SHP77 treated with DMSO at 0.1 percent for 48 hours (cell line): ENCODE data around the gene CDK17.

Source experiments
- DNase-seq: peaks from one replicate; lab custom pipeline; 2025; lab: John Stamatoyannopoulos, UW

Gene CDK17

DNA sequence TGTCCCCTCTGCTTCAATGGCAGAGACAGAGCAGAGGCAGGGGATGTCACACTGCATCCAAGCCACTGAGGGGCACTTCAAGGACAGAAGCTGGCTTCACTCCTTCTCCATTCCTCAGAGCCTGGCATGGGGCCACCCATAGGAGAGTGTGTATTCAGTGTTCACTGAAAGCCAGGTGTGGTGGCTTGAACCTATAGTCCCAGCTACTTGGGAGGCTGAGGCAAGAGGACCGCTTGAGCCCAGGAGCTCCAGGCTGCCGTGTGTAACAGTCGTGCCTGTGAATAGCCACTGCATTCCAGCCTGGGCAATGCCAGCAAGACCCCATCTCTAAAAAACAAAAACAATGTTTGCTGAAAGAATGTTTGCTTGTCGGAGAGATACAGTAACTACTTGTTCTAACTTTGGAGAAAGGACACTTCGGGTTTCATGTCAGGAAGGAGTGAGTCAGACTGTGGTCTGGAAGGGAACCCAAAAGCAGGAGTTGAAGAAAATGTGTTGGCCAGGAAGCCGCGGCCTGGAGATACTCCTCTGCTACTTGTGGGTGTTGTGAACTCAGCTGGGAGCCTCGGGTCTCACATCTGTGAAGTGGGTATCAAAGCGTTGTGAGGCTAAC, 162.7 kb downstream of the CDK17 start:
- no peak for DNase-seq

DNA sequence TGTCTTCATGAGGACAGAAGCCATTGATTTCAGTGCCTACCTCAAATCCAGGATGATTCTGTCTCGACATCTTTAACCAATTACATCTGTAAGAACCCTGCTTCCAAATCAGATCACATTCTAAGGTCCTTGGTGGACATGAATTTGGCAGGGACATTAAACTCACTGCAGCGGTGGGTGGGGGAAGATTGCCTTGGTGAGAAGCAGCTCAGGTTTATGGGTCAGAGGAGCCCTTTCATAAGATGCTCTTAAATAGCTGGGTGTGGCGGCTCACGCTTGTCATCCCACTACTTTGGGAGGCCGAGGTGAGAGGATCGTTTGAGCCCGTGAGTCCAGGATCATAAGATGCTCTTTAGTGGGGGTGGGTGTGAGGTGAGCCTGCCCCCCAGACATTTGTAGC, 163.2 kb downstream of the CDK17 start:
- DNase-seq = no peak

DNA sequence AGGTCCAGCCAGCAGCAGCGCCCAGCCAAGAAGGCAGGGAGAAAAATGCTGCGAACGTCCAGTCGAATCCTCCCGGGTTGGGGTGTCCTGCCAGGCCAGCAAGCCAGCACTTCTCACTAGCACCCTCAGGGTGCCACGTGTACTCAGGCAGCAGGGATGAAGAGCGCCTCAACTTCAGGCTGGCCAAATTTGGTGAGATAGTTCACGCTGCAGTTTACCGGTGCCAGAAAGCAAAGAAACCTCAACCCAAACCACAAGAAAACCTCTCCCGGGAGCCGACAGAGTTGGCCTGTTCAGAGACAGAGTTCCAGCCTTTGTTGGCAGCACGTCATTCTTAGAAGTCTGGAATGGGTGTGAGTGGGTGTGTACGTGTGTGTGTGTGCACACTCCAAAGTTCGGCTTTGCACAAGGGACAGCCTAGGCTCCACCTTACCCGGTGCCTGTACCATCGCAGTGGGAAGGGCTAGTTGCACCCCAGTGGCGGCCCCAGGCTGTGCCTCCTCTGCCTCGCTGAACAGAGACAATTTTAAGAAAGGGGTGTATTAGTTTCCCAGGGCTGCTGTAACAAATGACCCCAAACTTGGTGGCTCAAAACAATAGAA, 163.9 kb downstream of the CDK17 start:
- no peak for DNase-seq

DNA sequence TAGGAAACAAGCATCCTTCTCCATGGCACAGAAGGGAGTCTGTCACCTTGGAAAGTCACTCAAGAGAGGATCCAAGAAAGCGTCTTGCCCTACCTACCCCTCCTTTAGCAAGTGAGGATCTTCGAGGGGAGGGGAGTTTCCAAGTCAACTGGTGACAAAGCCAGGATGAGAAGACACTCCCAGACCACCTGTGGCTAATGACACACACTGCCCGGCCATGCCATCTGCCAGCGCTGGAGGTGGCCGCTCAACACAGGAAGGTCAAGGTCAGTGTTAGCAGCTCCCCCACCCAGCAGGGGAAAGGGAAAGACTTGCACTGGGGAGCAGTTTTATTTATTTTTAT, 164.8 kb downstream of the CDK17 start:
- DNase-seq = no peak

DNA sequence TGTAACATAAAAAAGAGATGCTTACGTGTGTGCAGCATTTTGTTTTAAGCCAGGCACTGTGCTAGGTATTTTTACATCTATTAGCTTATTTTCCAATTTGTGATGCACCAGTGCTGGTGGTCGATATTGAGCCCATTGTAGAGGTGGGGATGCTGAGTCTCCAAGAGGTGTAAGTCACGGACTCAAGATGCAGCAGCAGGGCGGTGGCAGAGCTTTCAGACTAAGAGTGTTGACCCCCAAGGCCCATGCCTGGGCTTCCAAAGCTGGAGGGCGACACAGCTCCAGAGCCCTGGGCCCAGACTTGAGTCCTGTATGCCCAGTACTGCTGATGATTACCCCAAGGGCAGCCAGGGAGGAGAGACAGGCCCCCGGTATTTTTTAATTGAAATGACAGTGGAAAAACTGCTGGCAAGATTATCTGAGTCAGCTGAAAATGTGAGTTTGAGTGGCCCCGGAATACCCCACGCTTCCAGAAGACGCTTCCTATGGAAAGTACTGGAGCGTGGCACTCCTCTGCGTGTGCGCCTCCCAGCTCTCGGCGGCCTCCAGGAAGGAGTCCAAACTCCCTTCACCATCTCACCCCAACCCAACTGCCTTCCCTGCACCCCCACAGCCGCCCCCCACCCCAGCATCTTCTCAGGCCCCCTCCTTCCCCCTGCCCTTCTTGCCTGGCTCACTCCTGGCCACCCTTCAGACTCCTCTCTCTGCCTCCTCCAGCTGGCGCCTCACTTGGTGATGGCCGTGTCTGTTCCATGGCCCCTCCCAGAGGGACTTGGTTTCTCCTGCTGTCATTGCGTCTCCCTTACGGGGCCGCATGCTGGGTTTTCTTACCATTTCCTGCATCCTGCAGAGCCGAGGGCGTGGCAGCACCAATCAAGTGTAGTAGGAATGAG, 165.4 kb downstream of the CDK17 start:
- DNase-seq = no peak

DNA sequence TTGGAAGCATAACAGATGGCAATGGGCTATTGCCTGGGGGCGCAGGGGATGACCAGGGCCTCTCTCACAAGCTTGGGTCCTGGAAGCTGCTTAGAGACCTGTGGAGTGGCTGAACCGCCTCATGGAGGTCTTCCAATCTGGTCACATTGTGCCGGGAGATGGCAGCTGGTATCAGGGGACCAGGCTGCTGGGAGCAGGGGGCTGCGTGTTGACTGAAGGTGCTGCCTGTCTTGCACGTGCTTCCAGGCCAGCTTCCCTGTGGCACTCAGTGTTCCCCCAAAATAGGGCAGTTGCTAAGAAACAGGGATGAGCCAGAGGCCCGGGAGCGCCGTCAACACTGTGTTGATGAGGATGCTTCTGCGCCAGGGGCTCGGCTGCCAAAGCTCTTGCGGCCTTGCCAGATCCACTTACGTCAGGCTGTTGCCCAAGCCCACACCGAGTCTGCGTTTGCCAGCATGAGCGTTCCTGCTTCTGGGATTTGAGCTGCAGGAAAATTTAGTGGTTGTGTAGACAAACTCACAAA, 166.2 kb downstream of the CDK17 start:
- DNase-seq = no peak

DNA sequence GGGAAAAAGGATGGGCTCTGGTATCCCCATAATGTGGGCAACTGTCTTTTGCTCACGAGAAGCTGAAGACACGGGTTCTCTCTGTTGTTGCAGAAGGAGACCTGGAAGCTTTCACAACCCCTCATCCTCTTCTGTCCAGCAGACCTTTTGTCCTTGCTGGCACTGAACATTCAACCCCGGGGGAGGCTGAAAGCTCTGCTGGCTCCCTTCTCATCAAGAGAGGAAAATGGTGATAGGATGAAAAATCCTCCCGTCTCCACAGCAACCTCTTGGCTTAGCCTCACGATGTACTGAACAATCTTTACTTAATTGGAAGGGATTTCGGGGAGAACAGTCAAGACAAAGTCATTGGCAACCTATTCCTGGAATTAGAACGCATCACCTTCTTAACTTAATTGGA, 167.1 kb downstream of the CDK17 start:
- no peak for DNase-seq

DNA sequence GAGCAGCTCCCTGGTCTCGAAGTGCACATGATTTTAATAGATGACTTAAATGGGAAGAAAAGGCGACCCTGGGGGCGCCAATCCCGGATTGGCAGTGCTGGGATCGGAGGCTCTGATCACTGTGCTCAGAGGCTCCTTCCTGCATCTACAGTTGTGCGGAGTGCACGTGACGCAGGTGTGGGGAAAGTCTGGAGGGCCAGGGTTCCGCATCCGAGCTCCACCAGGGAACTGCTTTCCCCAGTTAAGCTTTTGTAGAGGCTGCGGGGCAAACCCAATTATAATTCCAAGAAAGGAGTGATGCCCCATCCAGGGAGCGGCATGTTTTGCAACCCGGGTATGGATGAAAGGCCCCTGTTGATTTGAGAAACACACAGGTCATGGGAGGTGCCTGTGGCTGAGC, 169.6 kb downstream of the CDK17 start:
- no peak for DNase-seq

DNA sequence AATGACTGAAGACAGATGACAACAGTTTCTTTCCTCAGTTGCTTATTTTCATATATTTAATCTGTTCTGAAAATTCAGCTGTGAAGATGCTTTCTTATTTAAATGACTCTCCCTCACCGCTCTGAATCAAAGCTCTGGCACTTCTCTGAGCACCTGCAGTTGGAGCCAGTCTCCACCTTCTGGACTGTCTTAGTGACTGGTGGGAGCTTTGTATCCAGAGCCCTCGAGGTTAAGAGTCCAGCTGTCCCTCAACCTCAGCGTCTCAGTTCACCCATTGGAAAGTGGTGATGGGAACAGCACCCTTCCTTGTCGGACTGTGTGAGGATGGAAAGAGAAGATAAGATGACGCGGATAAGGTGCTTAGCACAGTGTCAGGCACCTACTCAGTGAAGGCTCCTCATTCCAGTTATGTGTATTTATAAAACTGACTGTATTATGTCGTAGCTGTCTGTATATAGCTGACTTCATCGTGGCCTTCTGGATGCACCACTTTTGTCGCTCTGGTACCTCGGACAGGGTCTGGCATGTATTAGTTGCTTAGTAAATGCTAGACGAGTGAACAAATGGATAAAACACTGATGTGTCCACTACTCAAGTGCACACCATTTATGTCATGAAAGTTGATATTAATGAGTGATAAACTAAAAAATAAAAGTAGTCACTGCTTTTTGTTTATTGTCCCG, 171.5 kb downstream of the CDK17 start:
- DNase-seq = no peak
